ENCODE measurements around the gene ZDHHC13.
"Not testable (repeated sequence)": the region's sequence is repeated elsewhere in the genome, so short reads cannot be mapped to it uniquely, and the experiment has no call there.

ZDHHC13 gene

DNA sequence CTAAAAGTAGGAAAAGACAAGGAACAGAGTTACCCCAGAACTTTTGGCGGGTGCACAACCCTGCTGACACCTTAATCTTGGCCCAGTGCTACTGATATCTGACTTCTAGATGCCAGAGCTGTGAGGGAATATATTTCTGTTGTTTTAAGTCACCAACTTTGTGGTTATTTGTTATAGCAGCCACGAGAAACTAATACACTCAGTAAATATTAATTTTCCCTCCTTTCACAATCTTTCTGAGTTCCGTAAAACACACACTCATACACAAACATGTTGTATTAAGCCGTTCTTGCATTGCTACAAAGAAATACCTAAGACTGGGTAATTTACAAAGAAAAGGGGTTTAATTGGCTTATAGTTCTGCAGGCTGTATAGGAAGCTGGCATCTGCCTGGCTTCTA lies 16.1 kb upstream of the ZDHHC13 start:
- FAIRE-seq, result no peak

DNA sequence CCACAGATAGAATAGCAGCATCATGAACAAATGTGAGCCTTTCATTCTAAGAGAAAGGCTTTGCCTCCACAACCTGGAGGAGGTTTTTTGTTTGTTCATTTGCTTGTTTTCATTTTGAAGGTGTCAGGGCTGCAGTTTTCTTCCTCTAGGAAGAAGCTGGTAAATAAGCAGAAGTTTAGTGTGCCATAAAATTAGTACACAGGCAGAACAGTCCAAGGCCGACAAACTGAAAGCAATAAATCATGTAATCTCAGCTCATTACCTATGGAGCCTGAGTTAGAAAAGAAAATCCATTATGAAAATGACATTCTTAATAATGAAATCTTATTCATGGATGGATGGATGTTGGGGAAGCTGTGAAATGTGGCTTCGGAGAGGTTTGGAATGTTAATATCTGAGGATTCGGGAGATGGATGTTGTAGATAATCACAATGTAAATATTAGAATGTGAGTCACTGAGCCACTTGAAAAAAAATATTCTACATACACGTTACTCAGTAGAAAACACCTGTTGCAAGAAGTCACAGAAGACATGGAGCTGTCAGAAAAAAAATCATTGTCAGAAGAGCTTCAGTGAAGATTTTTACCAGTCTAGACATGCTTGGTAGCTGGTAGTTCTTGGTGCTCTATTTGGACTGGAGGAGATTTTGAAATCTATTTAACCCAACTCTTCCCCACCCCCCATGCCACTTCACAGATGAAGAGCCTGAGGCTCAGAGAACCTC lies 15.0 kb upstream of the ZDHHC13 start:
- no peak for FAIRE-seq

DNA sequence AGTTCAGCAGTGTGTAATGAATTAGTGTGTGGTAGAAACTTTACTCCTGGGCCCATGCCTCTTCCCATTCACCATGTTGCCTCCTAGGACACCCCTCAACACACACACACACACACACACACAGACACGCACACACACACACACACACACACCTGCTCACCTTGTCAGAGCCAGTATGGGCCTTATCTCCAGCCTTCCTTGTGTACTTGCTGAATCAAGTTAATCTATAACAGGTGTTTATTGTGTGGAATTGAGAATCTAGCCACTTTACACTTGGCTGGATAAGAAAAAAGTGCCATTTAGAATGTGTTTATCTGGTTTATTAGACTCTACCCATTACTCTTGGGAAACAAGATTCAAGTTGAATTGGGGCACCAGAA lies 14.5 kb upstream of the ZDHHC13 start:
- no peak for FAIRE-seq

DNA sequence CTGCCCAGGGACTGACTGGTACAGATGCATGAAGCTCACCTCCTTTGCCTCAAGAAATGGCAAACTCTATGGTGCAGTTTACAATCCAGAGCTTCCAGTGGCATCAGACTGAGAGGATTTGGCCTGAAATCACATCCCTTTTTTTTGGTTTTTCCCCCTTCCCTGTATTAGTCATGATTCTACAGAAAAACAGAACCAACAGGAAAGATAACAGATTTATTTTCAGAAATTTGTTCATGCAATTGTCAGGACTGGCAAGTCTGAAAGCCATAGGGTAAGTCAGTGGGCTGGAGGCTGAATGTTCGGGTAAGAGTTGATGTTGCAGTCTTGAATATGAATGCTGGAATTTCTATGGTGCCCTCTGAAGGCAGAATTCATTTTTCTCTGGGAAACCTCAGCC lies 12.0 kb upstream of the ZDHHC13 start:
- FAIRE-seq, result no peak

DNA sequence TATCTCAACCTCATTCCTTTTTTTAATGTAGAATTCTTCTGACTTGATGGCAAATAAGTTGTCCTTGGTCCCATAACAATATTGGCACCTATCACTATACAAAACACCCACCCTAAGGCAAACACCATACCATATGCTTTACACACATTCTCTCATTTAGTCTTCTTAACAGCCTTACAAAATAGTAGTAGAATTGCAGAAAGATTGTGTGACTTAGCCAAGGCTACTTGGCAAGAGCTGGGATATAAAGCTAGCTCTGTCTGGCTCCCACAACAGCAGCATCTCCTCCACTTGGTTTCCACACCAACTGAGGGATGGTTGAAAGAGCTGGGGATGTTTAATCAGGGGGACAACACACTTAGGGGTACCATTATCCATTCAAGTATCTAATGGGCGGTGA lies 9.8 kb upstream of the ZDHHC13 start:
- FAIRE-seq, result no peak

DNA sequence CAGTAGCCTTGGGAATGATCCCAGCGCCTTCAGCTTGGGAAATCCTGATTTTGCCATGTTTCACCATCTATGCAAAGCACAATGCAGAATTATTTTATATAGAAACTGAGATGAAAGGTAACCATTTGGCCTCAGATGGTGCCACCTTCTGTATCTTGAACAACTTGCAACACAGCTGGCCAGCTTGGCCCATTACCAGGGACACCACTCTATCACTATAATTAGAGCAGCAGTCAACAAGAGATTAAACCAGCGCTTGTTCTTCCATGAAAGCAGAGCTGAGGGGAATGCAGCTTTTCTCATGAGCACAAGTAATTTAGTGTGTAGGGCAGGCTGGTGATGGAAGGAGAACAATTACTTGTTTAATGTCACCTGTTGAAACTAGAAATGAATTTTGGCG lies 6.7 kb upstream of the ZDHHC13 start:
- no peak for FAIRE-seq

DNA sequence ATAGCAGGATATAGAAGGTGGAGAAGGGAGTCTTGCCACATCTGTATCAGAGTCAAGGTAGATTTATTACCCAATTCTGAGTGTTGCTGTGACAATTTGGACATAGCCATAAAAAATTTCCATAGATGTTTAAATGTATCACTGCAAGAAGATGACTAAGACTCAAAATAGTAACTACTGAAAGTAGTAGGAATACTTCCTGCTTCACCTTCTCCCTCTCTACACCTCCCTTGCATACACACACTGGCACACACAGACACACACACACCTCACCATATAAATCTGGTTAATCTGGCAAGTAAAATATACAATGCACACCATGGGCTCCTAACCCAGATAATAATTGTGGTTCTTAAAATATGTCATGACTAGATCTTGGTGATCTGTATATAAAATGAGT lies 5.2 kb upstream of the ZDHHC13 start:
- FAIRE-seq, result no peak

DNA sequence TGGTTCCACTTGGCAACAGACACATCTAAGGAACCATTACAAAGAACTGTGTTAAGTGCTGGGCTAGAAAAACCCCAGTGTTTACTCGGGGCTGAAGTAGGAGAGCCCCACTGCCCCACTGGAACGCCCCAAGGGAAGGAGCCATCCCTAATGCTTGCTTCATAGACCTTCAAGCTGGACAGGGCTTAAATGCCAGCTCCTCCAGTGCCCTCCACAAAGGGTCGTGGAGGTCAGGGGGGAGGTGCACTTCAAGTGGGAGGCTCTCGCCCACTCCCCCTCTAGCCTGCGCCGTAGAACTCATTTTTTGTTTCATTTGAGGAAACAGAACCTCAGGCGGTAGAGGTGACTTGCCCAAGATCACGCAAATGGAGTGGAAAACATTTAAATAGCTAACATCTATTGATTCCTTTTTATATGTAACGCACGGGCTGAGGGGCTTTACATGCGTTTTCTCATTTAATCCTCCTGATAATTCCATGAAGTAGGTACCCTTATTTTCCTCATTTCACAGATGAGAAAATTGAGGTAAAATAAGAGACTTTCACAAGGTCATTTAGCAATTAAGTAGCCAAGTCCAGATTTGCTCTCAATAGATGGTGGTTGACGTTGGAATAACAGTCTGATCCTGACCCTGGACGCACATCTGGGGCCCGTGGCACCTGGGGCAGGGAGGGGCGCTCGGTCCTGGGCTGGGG lies 545 bp upstream of the ZDHHC13 start:
- no peak for FAIRE-seq

DNA sequence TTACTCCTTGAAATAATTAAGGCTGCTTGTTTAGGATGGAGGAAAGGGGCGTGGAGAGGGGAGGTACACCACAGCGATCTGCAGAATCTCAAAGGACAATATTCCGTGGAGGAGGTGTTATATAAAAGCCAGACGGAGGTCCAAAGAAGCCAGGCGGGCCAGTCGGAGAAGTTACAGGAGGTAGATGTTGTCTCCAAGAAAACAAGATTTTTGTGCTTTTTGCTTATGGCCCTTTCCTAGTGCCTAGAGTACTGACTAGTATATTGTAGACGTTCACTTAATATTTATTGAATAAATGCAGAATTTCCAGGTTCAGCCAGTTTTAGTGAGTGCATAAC lies 761 bp downstream of the ZDHHC13 start:
- FAIRE-seq, result no peak

DNA sequence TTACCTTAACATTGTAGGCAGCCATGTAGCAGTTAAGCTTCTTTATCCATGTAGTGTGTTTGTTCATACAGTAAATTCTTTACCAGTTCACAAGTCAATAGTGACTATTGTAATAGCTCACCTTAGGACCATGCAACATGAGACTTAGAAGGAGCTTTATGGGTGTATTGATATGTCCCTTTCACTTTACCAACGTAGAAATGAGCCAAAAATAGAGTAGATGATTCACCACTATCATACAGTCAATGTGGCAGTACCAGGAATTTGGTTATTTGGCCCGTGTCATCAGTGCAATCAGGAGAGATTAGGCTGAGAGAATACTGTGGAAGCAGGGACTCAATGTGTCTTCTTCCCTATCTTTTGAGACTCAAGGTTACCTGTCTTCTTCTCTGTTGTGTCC lies 4.7 kb downstream of the ZDHHC13 start:
- no peak for FAIRE-seq

DNA sequence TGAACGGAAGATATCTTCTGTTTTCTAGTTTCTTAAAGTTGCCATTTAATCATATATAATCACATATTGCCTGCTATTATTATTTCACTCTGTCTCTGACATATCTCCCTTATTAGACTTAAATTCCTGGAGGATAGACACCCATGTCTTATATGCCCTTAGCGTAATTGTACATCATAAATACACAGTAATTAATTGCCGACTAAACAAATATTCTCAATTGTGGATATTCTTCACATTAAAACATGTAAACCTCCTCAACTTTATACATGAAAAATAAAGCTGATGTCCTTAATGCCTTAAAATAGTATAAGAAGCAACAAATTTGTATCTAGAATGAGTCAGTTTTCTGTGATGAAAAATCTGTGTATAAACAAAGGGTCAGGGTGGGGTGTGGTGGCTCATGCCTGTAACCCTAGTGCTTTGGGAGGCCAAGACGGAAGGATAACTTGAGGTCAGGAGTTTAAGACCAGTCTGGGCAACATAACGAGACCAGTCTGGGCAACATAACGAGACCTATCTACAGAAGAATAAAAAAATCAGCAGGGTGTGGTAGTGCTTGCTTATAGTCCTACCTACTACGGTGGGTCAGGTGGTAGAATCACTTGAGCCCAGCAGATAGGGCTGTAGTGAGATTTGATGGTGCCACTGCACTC lies 6.1 kb downstream of the ZDHHC13 start:
- FAIRE-seq, result no peak

DNA sequence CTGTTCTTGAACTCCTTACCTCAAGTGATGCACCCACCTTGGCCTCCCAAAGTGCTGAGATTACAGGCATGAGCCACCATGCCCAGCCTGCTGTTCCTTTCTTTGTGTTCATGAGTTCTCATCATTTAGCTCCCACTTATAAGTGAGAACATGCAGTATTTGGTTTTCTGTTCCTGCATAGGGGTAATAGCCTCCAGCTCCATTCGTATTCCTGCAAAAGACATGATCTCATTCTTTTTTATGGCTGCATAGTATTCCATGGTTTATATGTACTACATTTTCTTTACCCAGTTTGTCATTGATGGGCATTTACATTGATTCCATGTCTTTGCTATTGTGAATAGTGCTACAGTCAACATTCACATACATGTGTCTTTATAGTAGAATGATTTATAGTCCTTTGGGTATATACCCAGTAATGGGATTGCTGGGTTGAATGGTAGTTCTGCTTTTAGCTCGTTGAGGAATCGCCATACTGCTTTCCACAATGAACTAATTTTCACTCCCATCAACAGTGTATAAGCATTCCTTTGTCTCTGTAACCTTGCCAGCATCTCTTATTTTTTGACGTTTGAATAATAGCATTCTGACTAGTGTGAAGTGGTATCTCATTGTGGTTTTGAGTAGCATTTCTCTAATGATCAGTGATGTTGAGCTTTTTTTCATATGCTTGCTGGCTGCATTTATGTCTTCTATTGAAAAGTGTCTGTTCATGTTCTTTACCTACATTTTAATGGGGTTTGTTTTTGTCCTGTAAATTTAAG lies 9.8 kb downstream of the ZDHHC13 start:
- FAIRE-seq, result not testable (repeated sequence)

DNA sequence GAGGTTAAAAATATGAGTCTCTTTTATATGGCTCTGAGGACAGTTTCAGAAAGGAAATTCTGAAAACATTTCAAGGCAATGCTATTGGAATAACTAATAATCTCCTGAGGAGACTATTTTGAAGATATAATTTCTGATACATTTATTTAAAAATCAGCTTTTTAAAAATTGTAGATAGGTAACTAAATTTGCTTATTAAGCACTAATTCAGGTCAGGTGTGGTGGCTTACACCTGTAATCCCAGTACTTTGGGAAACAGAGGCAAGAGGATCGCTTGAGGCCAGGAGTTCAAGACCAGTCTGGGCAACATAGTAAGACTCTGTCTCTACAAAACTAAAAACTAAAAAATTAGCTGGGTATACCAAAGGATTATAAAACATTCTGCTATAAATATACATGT lies 17.0 kb downstream of the ZDHHC13 start:
- no peak for FAIRE-seq

DNA sequence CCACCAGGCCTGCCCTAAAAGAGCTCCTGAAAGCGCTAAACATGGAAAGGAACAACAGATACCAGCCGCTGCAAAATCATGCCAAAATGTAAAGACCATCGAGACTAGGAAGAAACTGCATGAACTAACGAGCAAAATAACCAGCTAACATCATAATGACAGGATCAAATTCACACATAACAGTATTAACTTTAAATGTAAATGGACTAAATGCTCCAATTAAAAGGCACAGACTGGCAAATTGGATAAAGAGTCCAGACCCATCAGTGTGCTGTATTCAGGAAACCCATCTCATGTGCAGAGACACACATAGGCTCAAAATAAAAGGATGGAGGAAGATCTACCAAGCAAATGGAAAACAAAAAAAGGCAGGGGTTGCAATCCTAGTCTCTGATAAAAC lies 19.9 kb downstream of the ZDHHC13 start:
- FAIRE-seq, result not testable (repeated sequence)

DNA sequence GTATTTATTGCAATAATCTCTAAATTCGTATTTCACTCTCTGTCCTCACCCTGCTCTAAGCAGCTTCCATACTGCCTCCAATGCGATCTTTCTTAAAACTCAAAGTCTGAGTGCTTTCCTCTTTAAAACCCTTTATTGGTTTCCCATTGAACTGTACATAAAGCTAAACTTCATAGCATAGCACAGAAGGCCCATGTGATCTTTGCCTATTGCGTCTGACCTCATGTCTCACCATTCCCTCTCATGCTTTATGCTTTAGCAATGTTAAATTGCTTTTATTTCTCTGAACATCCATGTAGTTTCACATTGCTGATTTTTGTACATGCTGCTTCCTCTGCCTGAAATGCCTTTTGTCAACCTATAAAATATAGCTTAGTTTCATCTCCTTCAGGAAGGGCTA lies 28.4 kb downstream of the ZDHHC13 start:
- FAIRE-seq, result no peak

DNA sequence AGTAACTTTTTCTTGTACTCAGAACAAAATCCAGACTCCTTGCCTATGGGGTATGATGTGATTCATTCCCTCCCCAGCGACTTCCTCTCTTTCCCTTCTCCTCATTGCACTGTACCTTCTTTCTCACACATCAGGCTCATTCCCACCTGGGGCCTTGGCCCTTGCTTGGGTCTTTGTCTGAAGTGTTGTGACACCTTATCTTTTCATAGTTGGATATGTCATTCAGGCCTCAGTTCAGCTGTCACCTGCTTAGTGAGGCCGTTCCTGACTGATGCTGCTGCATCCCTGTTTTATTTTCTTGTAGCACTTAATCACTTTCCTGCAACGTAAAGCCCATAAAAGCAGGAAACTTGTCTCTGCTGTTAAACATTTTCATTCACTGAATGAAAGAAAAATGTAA lies 39.9 kb downstream of the ZDHHC13 start:
- FAIRE-seq, result no peak

DNA sequence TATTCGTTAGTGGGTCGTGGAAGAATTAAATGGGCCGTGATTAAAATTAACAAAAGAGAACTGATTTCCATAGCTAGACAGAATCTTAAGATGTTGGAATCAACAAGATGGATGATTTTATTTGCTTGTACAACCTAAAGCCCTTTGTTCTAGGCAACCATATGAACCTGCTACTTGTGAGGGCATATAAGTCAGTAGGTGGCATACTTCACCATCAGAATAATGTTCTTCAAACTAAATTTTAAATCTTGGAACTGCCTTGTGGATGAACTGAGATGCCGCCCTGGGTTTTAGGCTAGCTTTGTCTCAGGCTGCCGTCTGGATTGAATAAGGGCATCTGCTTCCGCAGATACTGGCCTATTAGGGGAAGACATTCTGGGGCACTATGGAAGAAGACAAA lies 43.9 kb downstream of the ZDHHC13 start:
- FAIRE-seq, result no peak

DNA sequence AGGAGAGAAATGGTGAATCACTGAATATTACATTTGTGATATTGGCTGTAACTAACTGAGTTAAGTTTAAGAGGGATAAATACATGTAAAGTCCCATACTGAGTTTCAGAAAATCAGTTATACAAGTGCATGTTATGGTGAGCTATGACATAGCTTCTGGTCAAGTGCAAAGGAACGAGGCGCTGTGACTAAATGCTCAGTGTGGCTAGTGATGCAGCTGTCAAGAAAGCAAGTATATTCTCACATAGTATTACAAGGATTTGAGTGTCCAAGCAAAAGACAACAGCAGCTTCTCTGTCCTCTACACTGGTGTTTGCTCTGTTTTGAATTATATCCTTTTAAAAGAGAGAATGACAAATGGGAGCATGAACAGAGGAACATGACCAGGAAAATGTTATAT lies 44.7 kb downstream of the ZDHHC13 start:
- no peak for FAIRE-seq

DNA sequence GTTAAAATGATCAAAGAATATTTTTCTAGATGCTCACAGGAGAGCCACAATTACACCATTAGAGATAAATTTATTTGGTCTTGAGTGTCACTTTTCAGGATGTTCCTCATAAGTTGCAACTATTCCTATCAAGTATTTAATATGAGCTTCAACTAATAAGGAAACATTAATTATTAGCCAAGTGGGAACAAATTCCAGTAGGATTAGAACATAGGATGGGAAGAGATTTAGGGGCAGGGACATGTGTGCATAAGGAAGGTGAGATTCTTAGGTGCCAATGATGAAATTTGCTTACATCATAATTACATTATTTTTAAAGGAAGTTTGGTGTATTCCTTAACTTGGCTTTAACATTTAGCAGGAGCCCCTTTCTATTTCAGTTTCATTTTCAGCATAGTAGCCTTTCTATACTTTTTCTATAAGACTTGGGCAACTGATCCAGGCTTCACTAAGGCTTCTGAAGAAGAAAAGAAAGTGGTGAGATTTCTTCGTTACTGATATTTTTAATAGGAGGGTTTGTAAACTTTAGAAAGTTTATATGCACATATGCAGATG lies 46.1 kb downstream of the ZDHHC13 start:
- no peak for FAIRE-seq

DNA sequence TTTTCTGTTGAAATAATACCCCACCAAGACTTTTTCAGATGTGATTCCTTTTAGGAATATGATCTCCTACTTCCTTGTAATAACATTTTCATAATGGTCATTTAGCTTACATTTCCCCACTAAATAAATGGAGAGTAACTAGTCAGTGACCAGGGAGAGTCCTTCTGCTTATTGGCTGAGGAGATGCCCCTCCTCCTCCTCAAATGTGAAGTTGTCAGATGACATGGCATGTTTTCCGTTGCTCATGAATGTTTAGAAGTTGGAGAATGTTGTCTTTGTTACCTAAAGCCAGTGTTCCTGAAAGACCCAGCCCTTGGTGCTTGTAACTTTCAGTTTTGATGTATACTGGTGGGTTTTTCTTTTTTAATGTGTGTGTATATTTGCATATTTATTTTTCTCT lies 46.6 kb downstream of the ZDHHC13 start:
- FAIRE-seq, result no peak

DNA sequence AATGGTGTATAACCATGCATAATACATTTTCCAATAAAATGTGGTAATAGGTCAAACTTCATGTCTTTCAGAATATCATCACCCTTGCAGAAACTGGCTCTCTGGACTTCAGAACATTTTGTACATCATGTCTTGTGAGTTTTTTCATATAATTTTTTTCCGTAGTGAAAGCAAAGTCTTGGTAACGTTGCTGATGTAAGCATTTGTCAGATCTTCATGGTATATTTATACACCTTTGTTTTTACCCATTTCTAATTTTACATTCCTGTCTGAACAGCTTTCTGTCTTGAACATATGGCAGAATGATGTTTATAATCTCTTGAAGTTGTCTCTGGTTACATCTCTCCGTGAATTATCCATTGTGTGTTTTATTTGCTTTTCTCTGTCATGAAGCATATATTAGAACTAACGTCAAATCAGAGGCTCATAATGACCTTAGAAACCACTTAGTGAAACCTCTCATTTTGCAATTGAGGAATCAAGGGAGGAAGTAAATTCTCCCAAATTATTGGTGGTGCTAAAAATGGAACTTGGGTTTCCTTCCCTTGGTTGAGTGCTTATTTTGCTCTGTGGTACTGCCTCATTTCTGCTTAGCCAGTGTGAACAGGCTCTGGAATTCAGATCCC lies 47.4 kb downstream of the ZDHHC13 start:
- FAIRE-seq, result no peak

DNA sequence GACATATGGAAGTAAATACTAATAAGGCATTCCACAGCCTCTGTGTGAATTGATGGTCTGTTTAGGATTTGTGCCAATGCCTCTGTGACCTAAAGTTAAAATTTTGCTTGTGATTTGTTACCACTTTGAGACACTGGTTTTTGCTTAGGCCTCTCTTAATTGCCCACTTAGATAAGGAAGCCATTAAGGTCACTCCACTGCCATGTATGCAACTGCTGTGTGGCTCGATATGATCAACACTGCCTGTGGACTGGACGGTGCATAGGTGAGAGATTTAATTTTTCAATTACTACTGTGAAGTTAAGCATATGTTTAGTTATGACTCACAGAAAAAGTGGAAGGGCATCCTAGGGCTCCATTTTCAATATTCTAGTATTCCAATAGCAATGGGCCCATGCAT lies 47.9 kb downstream of the ZDHHC13 start:
- FAIRE-seq, result no peak

DNA sequence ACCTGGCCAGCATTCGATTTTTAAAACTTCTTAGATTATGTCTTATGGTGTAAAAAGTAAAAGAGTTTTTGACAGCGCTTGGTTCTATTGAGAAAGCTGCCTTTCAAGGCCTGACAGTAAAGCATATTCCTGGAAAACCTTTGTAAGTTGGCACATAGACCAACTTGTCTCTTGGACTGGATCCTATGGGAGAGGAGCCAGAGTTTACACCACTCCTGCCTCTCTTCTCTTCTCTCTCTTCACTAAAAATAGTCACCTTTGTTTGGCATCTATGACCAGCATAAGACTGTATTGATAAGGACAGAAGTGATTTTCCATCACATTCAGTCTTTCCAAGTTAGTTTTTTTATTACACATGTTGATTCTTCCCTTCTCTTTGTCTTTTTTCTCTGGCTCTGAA lies 51.1 kb downstream of the ZDHHC13 start:
- no peak for FAIRE-seq
